ENCODE data around the gene EXOC3L2.

GRCh38 chr19:45163751-45164460, 81.3 kb downstream of the EXOC3L2 start:
- no peak for TF ChIP-seq EZH2 (IDR thresholded peaks at IDR 0.05; ENCODE audit: borderline replicate concordance, low read depth, low read length, poor library complexity, severe bottlenecking)
- no peak for TF ChIP-seq CTCF (conservative IDR thresholded peaks at IDR 0.05; ENCODE audit: low read depth, low read length)

Measured in A673 (cell line).